HG02610 (cell line): ENCODE results near the gene CCDC88B.

Source experiments
- ATAC-seq: cut with Tn5 transposase; IDR thresholded peaks from one replicate; pipeline ENCODE4 v1.9.1; 2021; ENCODE audit warnings: mild to moderate bottlenecking, moderate library complexity; ENCODE audit not compliant: unreplicated experiment

CCDC88B gene

GRCh38 chr11:64339754-64340408 is at the start of gene CCDC88B:
Gene CCDC88B (plus strand): TSS chr11:64340204. CDS start chr11:64340267, 63 bp downstream.
- peak; percentile 44 for ATAC-seq

- ATAC-seq = no peak
These were observed 49.4 kb upstream of the CCDC88B start for GRCh38 chr11:64290352-64291261.

GRCh38 chr11:64291262-64291751 is 48.7 kb upstream of the CCDC88B start, which contains the start of gene KCNK4:
Gene KCNK4 (plus strand): TSS chr11:64291302. CDS start chr11:64293019, 1,717 bp downstream.
- ATAC-seq = no peak

- ATAC-seq = no peak
These were observed 48.1 kb upstream of the CCDC88B start for GRCh38 chr11:64291752-64292459.

- ATAC-seq = no peak
These were observed 47.3 kb upstream of the CCDC88B start for GRCh38 chr11:64292460-64293254.

GRCh38 chr11:64294774-64295173 is 45.2 kb upstream of the CCDC88B start:
- ATAC-seq = no peak

- no peak for ATAC-seq
These were observed 44.2 kb upstream of the CCDC88B start for GRCh38 chr11:64295760-64296159.

GRCh38 chr11:64296236-64296635 is 43.8 kb upstream of the CCDC88B start:
- no peak for ATAC-seq

- no peak for ATAC-seq
These were observed 42.9 kb upstream of the CCDC88B start for GRCh38 chr11:64296830-64297698.

- no peak for ATAC-seq
These were observed 42.2 kb upstream of the CCDC88B start for GRCh38 chr11:64297699-64298358.

- ATAC-seq = no peak
These were observed 40.8 kb upstream of the CCDC88B start for GRCh38 chr11:64298966-64299846.

GRCh38 chr11:64299847-64300648 is 40.0 kb upstream of the CCDC88B start, which contains the start of gene CATSPERZ:
Gene CATSPERZ (plus strand): TSS chr11:64300358. CDS start chr11:64300411, 53 bp downstream.
- no peak for ATAC-seq

- no peak for ATAC-seq
These were observed 36.6 kb upstream of the CCDC88B start for GRCh38 chr11:64303109-64304031.

- no peak for ATAC-seq
These were observed 36.0 kb upstream of the CCDC88B start for GRCh38 chr11:64304032-64304315.

GRCh38 chr11:64304316-64305072 is 35.5 kb upstream of the CCDC88B start:
- peak; percentile 27 for ATAC-seq
